GM12873 (cell line): ENCODE data around the gene MTRR.

Experiments
- CTCF ChIP-seq: IDR thresholded peaks from 2 replicates; pipeline ENCODE4 v1.5.1; 2012; ENCODE audit warnings: low read depth, mild to moderate bottlenecking, moderate library complexity, low read length, control low read depth; ENCODE audit not compliant: insufficient read depth; ENCODE audit errors: missing control alignments

The MTRR gene

GRCh38 chr5:7868773-7869473 is at the start of gene MTRR, which contains the start of gene FASTKD3:
Gene MTRR, plus strand, starts transcription at chr5:7869148. Its CDS starts 1,647 bp downstream, at chr5:7870795.
Gene FASTKD3, minus strand, starts transcription at chr5:7869031. Its CDS starts 948 bp downstream, at chr5:7868083.
- no peak for TF ChIP-seq CTCF

GRCh38 chr5:7822449-7822848 is 46.5 kb upstream of the MTRR start:
- no peak for TF ChIP-seq CTCF

- no peak for TF ChIP-seq CTCF
Measured at GRCh38 chr5:7823594-7823993, 45.4 kb upstream of the MTRR start.

GRCh38 chr5:7824995-7825394 is 44.0 kb upstream of the MTRR start:
- TF ChIP-seq CTCF: no peak

- no peak for TF ChIP-seq CTCF
Measured at GRCh38 chr5:7825630-7826029, 43.3 kb upstream of the MTRR start.

- no peak for TF ChIP-seq CTCF
Measured at GRCh38 chr5:7827610-7828009, 41.3 kb upstream of the MTRR start.

GRCh38 chr5:7828269-7828668 is 40.7 kb upstream of the MTRR start:
- TF ChIP-seq CTCF: no peak

- TF ChIP-seq CTCF: no peak
Measured at GRCh38 chr5:7834982-7835381, 34.0 kb upstream of the MTRR start.
